NB4 (cell line): ENCODE data around the gene PLEKHA5.

Experiments
- MAX ChIP-seq: IDR thresholded peaks from 2 replicates; pipeline ENCODE4 v1.6.1; 2011; ENCODE audit warnings: low read depth, low read length
- TF ChIP-seq, protein P1 (sequence below): IDR thresholded peaks from one replicate; pipeline ENCODE4 v1.5.1; 2012; ENCODE audit warnings: low read depth, low read length

DNA sequence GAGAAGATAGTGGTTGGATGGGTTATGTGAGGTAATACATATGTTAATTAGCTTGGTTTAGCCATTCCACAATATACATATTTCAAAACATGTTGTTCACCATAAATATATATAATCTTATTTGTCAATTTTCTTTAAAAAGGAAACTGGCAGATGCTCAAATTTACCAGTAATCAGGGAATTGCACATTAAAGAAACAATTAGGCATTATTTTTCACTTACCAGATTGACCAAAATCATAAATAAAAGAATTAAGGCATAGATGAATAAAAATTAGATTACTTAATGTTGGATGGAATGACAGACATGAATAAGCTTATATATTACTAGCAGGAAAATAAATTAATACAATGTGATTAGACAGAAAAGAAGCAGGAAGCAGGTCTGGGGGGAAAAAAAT, 147.2 kb downstream of the PLEKHA5 start:
- no peak for TF ChIP-seq MAX
- TF ChIP-seq, protein P1, sequence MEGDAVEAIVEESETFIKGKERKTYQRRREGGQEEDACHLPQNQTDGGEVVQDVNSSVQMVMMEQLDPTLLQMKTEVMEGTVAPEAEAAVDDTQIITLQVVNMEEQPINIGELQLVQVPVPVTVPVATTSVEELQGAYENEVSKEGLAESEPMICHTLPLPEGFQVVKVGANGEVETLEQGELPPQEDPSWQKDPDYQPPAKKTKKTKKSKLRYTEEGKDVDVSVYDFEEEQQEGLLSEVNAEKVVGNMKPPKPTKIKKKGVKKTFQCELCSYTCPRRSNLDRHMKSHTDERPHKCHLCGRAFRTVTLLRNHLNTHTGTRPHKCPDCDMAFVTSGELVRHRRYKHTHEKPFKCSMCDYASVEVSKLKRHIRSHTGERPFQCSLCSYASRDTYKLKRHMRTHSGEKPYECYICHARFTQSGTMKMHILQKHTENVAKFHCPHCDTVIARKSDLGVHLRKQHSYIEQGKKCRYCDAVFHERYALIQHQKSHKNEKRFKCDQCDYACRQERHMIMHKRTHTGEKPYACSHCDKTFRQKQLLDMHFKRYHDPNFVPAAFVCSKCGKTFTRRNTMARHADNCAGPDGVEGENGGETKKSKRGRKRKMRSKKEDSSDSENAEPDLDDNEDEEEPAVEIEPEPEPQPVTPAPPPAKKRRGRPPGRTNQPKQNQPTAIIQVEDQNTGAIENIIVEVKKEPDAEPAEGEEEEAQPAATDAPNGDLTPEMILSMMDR, result no peak
